Transverse colon (tissue), 4 donors: ENCODE results near the gene CST8. TPM values are rescaled to one million over a fixed set of nuclear protein-coding genes. Genes with fewer than 3 reads are reported as not detected.

Experiments used
- DNase-seq: peaks from one replicate; pipeline ENCODE4 v3.0.0-alpha.2; 2019
- H3K27ac ChIP-seq, 4 donors: fragments of 200-600 bp; sonication (generic); 2 replicates each; pipeline ENCODE4 v1.5.1; 2016 to 2018; ENCODE audit warnings: inconsistent platforms in 4 of 4
- H3K27me3 ChIP-seq: fragments of 200-600 bp; sonication (generic); 2 replicates; pipeline ENCODE4 v1.5.1; 2017; ENCODE audit warnings: inconsistent platforms
- H3K36me3 ChIP-seq, 4 donors: fragments of 200-600 bp; sonication (generic); 2 replicates each; pipeline ENCODE4 v1.5.1; 2017 to 2019; ENCODE audit warnings: inconsistent platforms in 4 of 4
- H3K4me1 ChIP-seq, 4 donors: fragments of 200-600 bp; sonication (generic); 2 replicates each; pipeline ENCODE4 v1.5.1; 2017 to 2020; ENCODE audit warnings: inconsistent platforms in 4 of 4
- H3K4me3 ChIP-seq, 4 donors: fragments of 200-600 bp; sonication (generic); 1 replicate in 1 of 4; 2 replicates in 3 of 4; pipeline versions ENCODE4 v1.5.1 to v1.6.1; 2017 to 2019; ENCODE audit warnings: inconsistent platforms in 4 of 4
- H3K9me3 ChIP-seq, 2 donors: fragments of 200-600 bp; sonication (generic); 2 replicates each; pipeline ENCODE4 v1.5.1; 2017 to 2019; ENCODE audit warnings: inconsistent platforms in 2 of 2
- CTCF ChIP-seq, 5 experiments: fragments of 200-600 bp in 3 of 5; fragments of 450-650 bp in 2 of 5; sonication (generic) in 3 of 5; IDR thresholded peaks; 1 replicate in 2 of 5; 2 replicates in 3 of 5; pipeline ENCODE4 v1.5.1; 2016 to 2017; ENCODE audit warnings: antibody characterized with exemption in 5 of 5, inconsistent platforms in 3 of 5, mild to moderate bottlenecking in 2 of 5, moderate library complexity in 1 of 5
- EP300 ChIP-seq: sonication (generic); formaldehyde crosslinking; IDR thresholded peaks from one replicate; pipeline ENCODE4 v1.6.1; 2017; ENCODE audit warnings: antibody characterized with exemption, low read depth
- POLR2A ChIP-seq: fragments of 450-650 bp; IDR thresholded peaks from one replicate; pipeline ENCODE4 v1.6.1; 2016; ENCODE audit warnings: antibody characterized with exemption, mild to moderate bottlenecking, moderate library complexity
- POLR2AphosphoS5 ChIP-seq, 3 donors: sonication (generic); formaldehyde crosslinking; IDR thresholded peaks; one replicate each; pipeline ENCODE4 v1.6.1; 2016; ENCODE audit warnings: antibody characterized with exemption in 3 of 3
- WGBS, 2 donors: methylation state at CpG; one replicate each; pipeline ENCODE4 v1.1.5; 2018; ENCODE audit warnings: low coverage in 1 of 2; 5-methylcytosine and 5-hydroxymethylcytosine counted together
- in situ Hi-C, 4 donors: fragments of 200-750 bp; cut with MboI; loops; one replicate each; pipeline versions ENCODE4 v1.15.0 to v1.15.1; 2017; ENCODE audit warnings: low sequenced_read_pairs in 3 of 4, low pct_ligation_motif_present in 1 of 4, low pct_unique_long_range_greater_than_20kb in 1 of 4
- intact Hi-C: fragments of 100-400 bp; cut with DNase I; formaldehyde crosslinking; loops from one replicate; pipeline ENCODE4 v1.15.1; 2023; ENCODE audit warnings: low total_unique reads
- total RNA-seq, 4 donors: library from RNA; depleted of rRNA; stranded (reverse); fragments of >200 nt; gene quantifications; one replicate each; pipeline ENCODE4 v1.1.0, GENCODE V29; 2016

Gene CST8
- total RNA-seq, 4 donors from 2014 or later = not detected

DNA sequence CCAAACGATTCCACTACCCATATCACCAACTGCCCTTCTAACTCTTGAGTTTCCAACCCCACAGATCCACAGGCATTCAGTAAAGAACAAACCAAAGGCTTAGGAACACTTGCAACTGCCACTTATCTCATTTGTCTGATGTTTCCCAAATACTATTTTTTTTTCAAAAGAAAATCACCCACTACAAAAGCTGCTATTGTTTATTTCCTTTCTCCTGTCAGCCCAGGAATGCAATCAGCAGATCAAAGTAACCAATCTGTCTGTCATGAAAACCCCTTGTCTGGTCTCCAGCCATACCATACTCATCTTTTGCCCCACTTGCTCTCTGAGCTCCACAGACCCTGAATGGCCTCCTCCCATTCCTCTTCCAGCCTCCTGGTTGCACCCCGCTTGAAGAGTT is 8.8 kb upstream of the CST8 start:
- Histone ChIP-seq H3K9me3 (no peaks in the 10 kb centered on the region), H3K27me3 (no peaks in the 10 kb centered on the region), H3K4me1 (no peaks in the 10 kb centered on the region), H3K4me3 (no peak overlapping the region), H3K27ac (no peak overlapping the region), H3K36me3 (no peaks in the 10 kb centered on the region)
- 71% methylated on average over 2 of the region's 2 CpGs; no CpG with 5 or more reads in 1 of the 2 donors for WGBS, 2 donors
- intact Hi-C loops (no loop called here), in situ Hi-C loops (loop anchor here in 1 of 4 donors (25.0 kb wide), 1 partner anchor 105 kb away; no protein-coding TSS in a partner anchor)
- TF ChIP-seq POLR2AphosphoS5 (IDR thresholded peaks at IDR 0.05) (no peak), EP300 (no peak), POLR2A (no peak), CTCF (IDR thresholded peaks at IDR 0.05) (no peak)
- DNase-seq = no peak

DNA sequence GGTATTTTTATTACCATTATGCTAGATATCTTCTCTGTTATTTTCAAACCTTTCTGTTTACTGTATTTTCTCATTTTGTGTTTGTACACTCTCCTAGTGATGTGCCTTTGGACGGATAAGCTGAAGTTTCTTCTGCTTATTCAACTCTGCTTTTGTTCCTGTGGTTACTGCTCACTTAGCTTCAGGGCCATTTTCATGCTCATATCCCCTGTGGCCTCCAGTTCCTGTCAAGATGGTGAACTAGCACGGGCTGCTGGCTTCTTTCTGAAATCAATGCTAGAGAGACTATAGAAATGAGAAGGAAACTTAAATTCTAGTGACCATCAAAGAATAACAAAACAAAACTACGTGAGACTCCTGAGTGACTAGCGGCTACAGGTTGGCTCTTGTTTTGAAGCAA is 6.8 kb upstream of the CST8 start:
- intact Hi-C loops = no loop called here
- H3K9me3 ChIP-seq = no peaks in the 10 kb centered on the region
- H3K27ac ChIP-seq = no peak overlapping the region
- TF ChIP-seq POLR2A = no peak
- TF ChIP-seq CTCF (IDR thresholded peaks at IDR 0.05) = no peak
- TF ChIP-seq POLR2AphosphoS5 (IDR thresholded peaks at IDR 0.05) = no peak
- TF ChIP-seq EP300 = no peak
- DNase-seq = no peak
- H3K36me3 ChIP-seq = no peaks in the 10 kb centered on the region
- no peaks in the 10 kb centered on the region for H3K4me1 ChIP-seq
- in situ Hi-C loops = loop anchor here in 1 of 4 donors (25.0 kb wide), 1 partner anchor 103 kb away; no protein-coding TSS in a partner anchor
- no peak overlapping the region for H3K4me3 ChIP-seq
- WGBS, 2 donors = 72 to 73% methylated on average over 4 of the region's 4 CpGs
- H3K27me3 ChIP-seq = no peaks in the 10 kb centered on the region

- intact Hi-C loops (no loop called here), in situ Hi-C loops (loop anchor here in 1 of 4 donors (25.0 kb wide), 1 partner anchor 99 kb away; no protein-coding TSS in a partner anchor)
- no peak overlapping the region for H3K4me3 ChIP-seq
- no peaks in the 10 kb centered on the region for H3K9me3 ChIP-seq
- no peak for DNase-seq
- no peaks in the 10 kb centered on the region for H3K4me1 ChIP-seq
- TF ChIP-seq POLR2AphosphoS5 (IDR thresholded peaks at IDR 0.05) = no peak
- TF ChIP-seq POLR2A = no peak
- no peak for TF ChIP-seq EP300
- no peak for TF ChIP-seq CTCF (IDR thresholded peaks at IDR 0.05)
- H3K36me3 ChIP-seq = no peaks in the 10 kb centered on the region
- H3K27ac ChIP-seq = no peak overlapping the region
- 64 to 94% methylated on average over 2 of the region's 2 CpGs for WGBS, 2 donors
- no peaks in the 10 kb centered on the region for H3K27me3 ChIP-seq
These were observed 2.4 kb upstream of the CST8 start for GRCh38 chr20:23488470-23488869.

GRCh38 chr20:23488996-23489395 is 1.9 kb upstream of the CST8 start:
- H3K36me3 ChIP-seq = no peaks in the 10 kb centered on the region
- TF ChIP-seq POLR2AphosphoS5 (IDR thresholded peaks at IDR 0.05) (no peak), EP300 (no peak), POLR2A (no peak), CTCF (IDR thresholded peaks at IDR 0.05) (no peak)
- H3K27ac ChIP-seq = no peak overlapping the region
- H3K27me3 ChIP-seq = no peaks in the 10 kb centered on the region
- no peak overlapping the region for H3K4me3 ChIP-seq
- 76 to 78% methylated on average over 2 to 3 of the region's 3 CpGs for WGBS, 2 donors
- no peak for DNase-seq
- H3K9me3 ChIP-seq = no peaks in the 10 kb centered on the region
- in situ Hi-C loops = loop anchor here in 1 of 4 donors (25.0 kb wide), 1 partner anchor 98 kb away; no protein-coding TSS in a partner anchor
- intact Hi-C loops = no loop called here
- H3K4me1 ChIP-seq = no peaks in the 10 kb centered on the region
